Measurements from ENCODE around the gene MYL6. TPM values are rescaled to one million over a fixed set of nuclear protein-coding genes. Genes with fewer than 3 reads are reported as not detected.
A peak's percentile ranks its signal among the peaks of the same experiment; 100 is the strongest.

The MYL6 gene
- total and polyA plus RNA-seq, 9 of the 15 experiments (the other 6 are each of a cell fraction or from before 2014, with no cell fraction given) = 557 to 1,664 (median 958) TPM

GRCh38 chr12:56189099-56189917, 31.1 kb downstream of the MYL6 start, which contains the start of gene SMARCC2 (continued):
- TF ChIP-seq WHSC1 (IDR thresholded peaks at IDR 0.05; ENCODE audit: low read length) = no peak
- TF ChIP-seq ZEB2 (IDR thresholded peaks at IDR 0.05) = no peak
- TF ChIP-seq ELF4 (CRISPR knock-in tag; IDR thresholded peaks at IDR 0.05) = no peak
- TF ChIP-seq NBN (IDR thresholded peaks at IDR 0.05; ENCODE audit: low read depth) = no peak
- no peak for TF ChIP-seq SRF (CRISPR knock-in tag; IDR thresholded peaks at IDR 0.05)
- no peak for TF ChIP-seq ZNF282 (CRISPR knock-in tag; IDR thresholded peaks at IDR 0.05)
- TF ChIP-seq RFX5 (IDR thresholded peaks at IDR 0.05; ENCODE audit: low read depth, low read length) = no peak
- no peak for TF ChIP-seq ZNF217 (CRISPR knock-in tag; IDR thresholded peaks at IDR 0.05)
- no peak for TF ChIP-seq HDAC8 (tag; IDR thresholded peaks at IDR 0.05)
- peak; percentile 20 to 58; a peak in 1 of 4 replicates for TF ChIP-seq MAZ (CRISPR knock-in tag; conservative IDR thresholded peaks at IDR 0.05 in 1 of 2, IDR thresholded peaks at IDR 0.05 in 1 of 2)
- no peak for TF ChIP-seq TSC22D4 (tag; IDR thresholded peaks at IDR 0.05)
- TF ChIP-seq KAT8 (IDR thresholded peaks at IDR 0.05; ENCODE audit: low read depth) = no peak
- TF ChIP-seq TRIM24 (IDR thresholded peaks at IDR 0.05) = no peak
- no peak for TF ChIP-seq PHF21A (IDR thresholded peaks at IDR 0.05; ENCODE audit: borderline replicate concordance, low read depth)
- TF ChIP-seq MTF1 (CRISPR knock-in tag; IDR thresholded peaks at IDR 0.05; ENCODE audit: borderline replicate concordance) = no peak
- no peak for TF ChIP-seq SNAPC5 (CRISPR knock-in tag; IDR thresholded peaks at IDR 0.05)
- no peak for TF ChIP-seq KAT7 (CRISPR knock-in tag; IDR thresholded peaks at IDR 0.05; ENCODE audit: borderline replicate concordance)
- TF ChIP-seq NFIX (CRISPR knock-in tag; IDR thresholded peaks at IDR 0.05; ENCODE audit: low read depth) = no peak
- no peak for TF ChIP-seq CBFA2T3 (IDR thresholded peaks at IDR 0.05)
- TF ChIP-seq ZNF77 (CRISPR knock-in tag; IDR thresholded peaks at IDR 0.05) = no peak
- no peak for TF ChIP-seq ZKSCAN1 (IDR thresholded peaks at IDR 0.05; ENCODE audit: low read depth, low read length)
- TF ChIP-seq FOXJ2 (tag; IDR thresholded peaks at IDR 0.05) = no peak
- TF ChIP-seq TAL1 (IDR thresholded peaks at IDR 0.05) = no peak
- no peak for TF ChIP-seq ZNF655 (CRISPR knock-in tag; IDR thresholded peaks at IDR 0.05)
- TF ChIP-seq ZNF280B (CRISPR knock-in tag; IDR thresholded peaks at IDR 0.05) = no peak
- TF ChIP-seq ARNT (IDR thresholded peaks at IDR 0.05) = no peak
- no peak for TF ChIP-seq POLR2B (IDR thresholded peaks at IDR 0.05; ENCODE audit: low read depth, partially characterized antibody)
- no peak for TF ChIP-seq MTA2 (IDR thresholded peaks at IDR 0.05; ENCODE audit: low read depth)
- TF ChIP-seq ZNF551 (CRISPR knock-in tag; IDR thresholded peaks at IDR 0.05) = no peak
- no peak for TF ChIP-seq ZNF232 (CRISPR knock-in tag; IDR thresholded peaks at IDR 0.05)
- TF ChIP-seq ZNF274 (IDR thresholded peaks at IDR 0.05; ENCODE audit: borderline replicate concordance, low read depth, low read length) = no peak

All from K562 (cell line).